Esophagus squamous epithelium (tissue), 5 donors: ENCODE data around the gene DHX29. TPM values are rescaled to one million over a fixed set of nuclear protein-coding genes. Genes with fewer than 3 reads are reported as not detected.

ENCODE experiments used
- DNase-seq: peaks from one replicate; lab custom pipeline; 2025; lab: John Stamatoyannopoulos, UW
- H3K27ac ChIP-seq, 4 donors: fragments of 200-600 bp; sonication (generic); one replicate each; pipeline ENCODE4 v1.5.1; 2016 to 2019; ENCODE audit warnings: mild to moderate bottlenecking in 1 of 4
- H3K27me3 ChIP-seq, 4 donors: fragments of 200-600 bp; sonication (generic); 1 replicate in 3 of 4; 2 replicates in 1 of 4; pipeline versions ENCODE4 v1.5.1 to v1.6.0; 2017 to 2021; ENCODE audit warnings: antibody characterized with exemption in 1 of 4
- H3K36me3 ChIP-seq, 3 donors: fragments of 200-600 bp; sonication (generic); one replicate each; pipeline ENCODE4 v1.5.1; 2016 to 2019
- H3K4me1 ChIP-seq, 3 donors: fragments of 200-600 bp; sonication (generic); one replicate each; pipeline ENCODE4 v1.5.1; 2017 to 2019
- H3K4me3 ChIP-seq, 4 donors: fragments of 200-600 bp; sonication (generic); 1 replicate in 3 of 4; 2 replicates in 1 of 4; pipeline ENCODE4 v1.5.1; 2016 to 2019; ENCODE audit warnings: mild to moderate bottlenecking in 2 of 4, moderate library complexity in 1 of 4
- H3K9me3 ChIP-seq, 3 donors: fragments of 200-600 bp; sonication (generic); one replicate each; pipeline ENCODE4 v1.5.1; 2016 to 2019
- POLR2A ChIP-seq, 4 donors: fragments of 450-650 bp; IDR thresholded peaks; one replicate each; pipeline ENCODE4 v1.6.1; 2017; ENCODE audit warnings: antibody characterized with exemption in 4 of 4, mild to moderate bottlenecking in 4 of 4, moderate library complexity in 3 of 4
- WGBS, 2 donors: methylation state at CpG; one replicate each; pipeline ENCODE4 v1.1.5; 2018; 5-methylcytosine and 5-hydroxymethylcytosine counted together
- intact Hi-C: fragments of 100-400 bp; cut with DNase I; formaldehyde crosslinking; loops from one replicate; pipeline ENCODE4 v1.15.0; 2022
- total RNA-seq, 4 donors: library from RNA; depleted of rRNA; stranded (reverse); fragments of >200 nt; gene quantifications; one replicate each; pipeline ENCODE4 v1.1.0, GENCODE V29; 2016
- TF ChIP-seq, protein P1 (sequence below), 6 experiments: fragments of 450-650 bp in 4 of 6; fragments of 200-600 bp in 2 of 6; sonication (generic) in 2 of 6; IDR thresholded peaks; one replicate each; pipeline ENCODE4 v1.5.1; 2016 to 2019; ENCODE audit warnings: antibody characterized with exemption in 6 of 6, mild to moderate bottlenecking in 4 of 6, moderate library complexity in 4 of 6
- donor health status: DM: yes; HTN: yes; CAD: no.

DHX29 gene
- total RNA-seq, 4 donors from 2014 or later = 14.8 to 26.7 (median 26.4) TPM

- peaks cover 6 to 83% (median 14%) of the 10 kb centered on the region in 3 donors for H3K36me3 ChIP-seq
Measured at GRCh38 chr5:55294935-55295334, 12.6 kb downstream of the DHX29 start.

GRCh38 chr5:55290991-55291390 lies 16.5 kb downstream of the DHX29 start:
- H3K9me3 ChIP-seq = peaks cover 0 to 2% (median 0%) of the 10 kb centered on the region in 3 donors
- no peak for TF ChIP-seq POLR2A (IDR thresholded peaks at IDR 0.05)
- TF ChIP-seq, protein P1, sequence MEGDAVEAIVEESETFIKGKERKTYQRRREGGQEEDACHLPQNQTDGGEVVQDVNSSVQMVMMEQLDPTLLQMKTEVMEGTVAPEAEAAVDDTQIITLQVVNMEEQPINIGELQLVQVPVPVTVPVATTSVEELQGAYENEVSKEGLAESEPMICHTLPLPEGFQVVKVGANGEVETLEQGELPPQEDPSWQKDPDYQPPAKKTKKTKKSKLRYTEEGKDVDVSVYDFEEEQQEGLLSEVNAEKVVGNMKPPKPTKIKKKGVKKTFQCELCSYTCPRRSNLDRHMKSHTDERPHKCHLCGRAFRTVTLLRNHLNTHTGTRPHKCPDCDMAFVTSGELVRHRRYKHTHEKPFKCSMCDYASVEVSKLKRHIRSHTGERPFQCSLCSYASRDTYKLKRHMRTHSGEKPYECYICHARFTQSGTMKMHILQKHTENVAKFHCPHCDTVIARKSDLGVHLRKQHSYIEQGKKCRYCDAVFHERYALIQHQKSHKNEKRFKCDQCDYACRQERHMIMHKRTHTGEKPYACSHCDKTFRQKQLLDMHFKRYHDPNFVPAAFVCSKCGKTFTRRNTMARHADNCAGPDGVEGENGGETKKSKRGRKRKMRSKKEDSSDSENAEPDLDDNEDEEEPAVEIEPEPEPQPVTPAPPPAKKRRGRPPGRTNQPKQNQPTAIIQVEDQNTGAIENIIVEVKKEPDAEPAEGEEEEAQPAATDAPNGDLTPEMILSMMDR (IDR thresholded peaks at IDR 0.05) = no peak
- DNase-seq = no peak
- peaks cover 15 to 100% (median 22%) of the 10 kb centered on the region in 3 donors for H3K36me3 ChIP-seq
- H3K27me3 ChIP-seq = no peaks in the 10 kb centered on the region
- no peaks in the 10 kb centered on the region for H3K4me1 ChIP-seq
- intact Hi-C loops = loop anchor here (10.0 kb wide), 1 partner anchor 56 kb away; the partner anchor contains the start of gene CCNO
- WGBS, 2 donors = 91 to 95% methylated on average over 2 of the region's 2 CpGs
- no peak overlapping the region for H3K4me3 ChIP-seq
- no peak overlapping the region for H3K27ac ChIP-seq

More at GRCh38 chr5:55294935-55295334, 12.6 kb downstream of the DHX29 start:
- no peak overlapping the region for H3K27ac ChIP-seq
- no peaks in the 10 kb centered on the region for H3K27me3 ChIP-seq
- intact Hi-C loops = loop anchor here (10.0 kb wide), 1 partner anchor 60 kb away; the partner anchor contains the start of gene CCNO
- DNase-seq = no peak
- H3K4me1 ChIP-seq = no peaks in the 10 kb centered on the region
- H3K4me3 ChIP-seq = no peak overlapping the region
- WGBS, 2 donors = 90 to 94% methylated on average over 1 of the region's 1 CpG
- H3K9me3 ChIP-seq = peaks cover 0 to 2% (median 0%) of the 10 kb centered on the region in 3 donors
- TF ChIP-seq, protein P1 (IDR thresholded peaks at IDR 0.05) = no peak

- Histone ChIP-seq H3K9me3 (peaks cover 0 to under 1% (median 0%) of the 10 kb centered on the region in 3 donors), H3K27ac (no peak overlapping the region), H3K36me3 (peaks cover 15 to 100% (median 24%) of the 10 kb centered on the region in 3 donors), H3K4me3 (no peak overlapping the region), H3K4me1 (no peaks in the 10 kb centered on the region), H3K27me3 (no peaks in the 10 kb centered on the region)
- intact Hi-C loops = loop anchor here (10.0 kb wide), 1 partner anchor 55 kb away; the partner anchor contains the start of gene CCNO
- TF ChIP-seq, protein P1 (IDR thresholded peaks at IDR 0.05) = no peak
- no peak for TF ChIP-seq POLR2A (IDR thresholded peaks at IDR 0.05)
- no peak for DNase-seq
Measured at GRCh38 chr5:55289808-55290207, 17.7 kb downstream of the DHX29 start.

- intact Hi-C loops = no loop called here
- no peak overlapping the region for H3K4me3 ChIP-seq
- 67 to 75% methylated on average over 1 of the region's 1 CpG for WGBS, 2 donors
- DNase-seq = no peak
- no peak overlapping the region for H3K27ac ChIP-seq
- peaks cover 12 to 100% (median 20%) of the 10 kb centered on the region in 3 donors for H3K36me3 ChIP-seq
- no peak for TF ChIP-seq POLR2A (IDR thresholded peaks at IDR 0.05)
- TF ChIP-seq, protein P1 (IDR thresholded peaks at IDR 0.05) = no peak
- no peaks in the 10 kb centered on the region for H3K27me3 ChIP-seq
- H3K4me1 ChIP-seq = no peaks in the 10 kb centered on the region
- H3K9me3 ChIP-seq = no peaks in the 10 kb centered on the region
Measured at GRCh38 chr5:55286411-55286933, 21.0 kb downstream of the DHX29 start.

- WGBS, 2 donors = 86 to 94% methylated on average over 4 of the region's 4 CpGs
- Histone ChIP-seq H3K4me1 (no peaks in the 10 kb centered on the region), H3K4me3 (no peak overlapping the region), H3K9me3 (no peaks in the 10 kb centered on the region), H3K27me3 (no peaks in the 10 kb centered on the region), H3K36me3 (peaks cover 15 to 100% (median 26%) of the 10 kb centered on the region in 3 donors), H3K27ac (no peak overlapping the region)
- DNase-seq = no peak
- intact Hi-C loops = no loop called here
- no peak for TF ChIP-seq POLR2A (IDR thresholded peaks at IDR 0.05)
- TF ChIP-seq, protein P1 (IDR thresholded peaks at IDR 0.05) = no peak
Measured at GRCh38 chr5:55278778-55279177, 28.7 kb downstream of the DHX29 start.
